GM18861 (cell line): ENCODE results near the gene POLD3.

ENCODE experiments used
- ATAC-seq: cut with Tn5 transposase; IDR thresholded peaks from one replicate; pipeline ENCODE4 v1.9.1; 2021; ENCODE audit not compliant: unreplicated experiment

POLD3 gene

GRCh38 chr11:74686792-74687191, 94.4 kb downstream of the POLD3 start:
- ATAC-seq, result no peak

- no peak for ATAC-seq
These were observed 95.0 kb downstream of the POLD3 start for GRCh38 chr11:74687237-74688023.

GRCh38 chr11:74689666-74690065, 97.3 kb downstream of the POLD3 start:
- no peak for ATAC-seq

GRCh38 chr11:74691755-74692154, 99.4 kb downstream of the POLD3 start:
- ATAC-seq, result no peak
